CD4-positive, alpha-beta memory T cell (primary cell): ENCODE results near the gene PKLR. TPM values are rescaled to one million over a fixed set of nuclear protein-coding genes. Genes with fewer than 3 reads are reported as not detected.

Experiments
- CTCF ChIA-PET: fragments of 350-600 bp; sonication (Branson Sonifier 250); formaldehyde crosslinking; loops from one replicate; lab custom pipeline; 2021; ENCODE audit warnings: inconsistent platforms; ENCODE audit not compliant: partially characterized antibody; lab: Charles Lee
- POLR2A ChIA-PET: fragments of 350-600 bp; sonication (Branson Sonifier 250); formaldehyde crosslinking; loops from one replicate; lab custom pipeline; 2021; ENCODE audit not compliant: partially characterized antibody; lab: Charles Lee
- DNase-seq, 5 donors: peaks; one replicate each; pipeline versions ENCODE4 v3.0.0 to v3.0.0-alpha.2; 2020 to 2022; ENCODE audit warnings: mixed read lengths in 1 of 5
- H3K27ac ChIP-seq: one replicate; pipeline ENCODE4 v1.7.0; 2013; ENCODE audit warnings: low read depth, low read length
- H3K27me3 ChIP-seq: 2 replicates; pipeline ENCODE4 v1.7.0; 2013; ENCODE audit warnings: mild to moderate bottlenecking, low read length, moderate library complexity; ENCODE audit not compliant: insufficient read depth
- H3K36me3 ChIP-seq: 2 replicates; pipeline ENCODE4 v1.7.0; 2013; ENCODE audit warnings: mild to moderate bottlenecking, low read length, moderate library complexity; ENCODE audit not compliant: insufficient read depth
- H3K4me1 ChIP-seq: 2 replicates; pipeline ENCODE4 v1.7.0; 2013; ENCODE audit warnings: mild to moderate bottlenecking, low read length, moderate library complexity; ENCODE audit not compliant: insufficient read depth
- H3K4me3 ChIP-seq, 2 donors: one replicate each; pipeline ENCODE4 v1.7.0; 2013; ENCODE audit warnings: low read length in 2 of 2, mild to moderate bottlenecking in 1 of 2
- H3K9me3 ChIP-seq, 2 donors: one replicate each; pipeline ENCODE4 v1.7.0; 2013; ENCODE audit warnings: low read length in 2 of 2, control low read depth in 1 of 2; ENCODE audit not compliant: control insufficient read depth in 1 of 2
- H3K27ac Mint-ChIP-seq, 7 donors: one replicate each; pipeline ENCODE4 v1.8.0; 2020 to 2021; ENCODE audit warnings: mixed read lengths in 7 of 7, mild to moderate bottlenecking in 6 of 7, inconsistent platforms in 3 of 7, moderate library complexity in 3 of 7
- H3K27me3 Mint-ChIP-seq, 2 donors: one replicate each; pipeline ENCODE4 v1.8.0; 2020 to 2021; ENCODE audit warnings: mixed read lengths in 2 of 2
- H3K36me3 Mint-ChIP-seq, 2 donors: one replicate each; pipeline ENCODE4 v1.8.0; 2020 to 2021; ENCODE audit warnings: mixed read lengths in 2 of 2, inconsistent platforms in 1 of 2, mild to moderate bottlenecking in 1 of 2
- H3K4me1 Mint-ChIP-seq, 4 donors: one replicate each; pipeline ENCODE4 v1.8.0; 2020 to 2021; ENCODE audit warnings: mixed read lengths in 4 of 4, mild to moderate bottlenecking in 1 of 4
- H3K4me3 Mint-ChIP-seq, 8 donors: one replicate each; pipeline ENCODE4 v1.8.0; 2020 to 2021; ENCODE audit warnings: mixed read lengths in 8 of 8, mild to moderate bottlenecking in 7 of 8, moderate library complexity in 6 of 8, inconsistent platforms in 3 of 8
- H3K9me3 Mint-ChIP-seq, 8 donors: one replicate each; pipeline ENCODE4 v1.8.0; 2020 to 2021; ENCODE audit warnings: mixed read lengths in 8 of 8, mild to moderate bottlenecking in 5 of 8, inconsistent platforms in 3 of 8, moderate library complexity in 1 of 8
- intact Hi-C: fragments of 100-400 bp; cut with micrococcal nuclease; formaldehyde crosslinking; loops from one replicate; pipeline ENCODE4 v1.15.1; 2023
- polyA plus RNA-seq, 2 donors: library from polyadenylated mRNA; unstranded; fragments of 300-500 nt; fragmentation: Illumina TruSeq; gene quantifications; one replicate each; pipeline ENCODE4 v1.2.3, GENCODE V29; 2021
- total RNA-seq, 2 experiments: library from RNA; stranded (reverse); gene quantifications; one replicate each; pipeline ENCODE4 v1.2.3, GENCODE V29; 2021

Gene PKLR
- total and polyA plus RNA-seq, 4 experiments from 2014 or later: not detected

DNA sequence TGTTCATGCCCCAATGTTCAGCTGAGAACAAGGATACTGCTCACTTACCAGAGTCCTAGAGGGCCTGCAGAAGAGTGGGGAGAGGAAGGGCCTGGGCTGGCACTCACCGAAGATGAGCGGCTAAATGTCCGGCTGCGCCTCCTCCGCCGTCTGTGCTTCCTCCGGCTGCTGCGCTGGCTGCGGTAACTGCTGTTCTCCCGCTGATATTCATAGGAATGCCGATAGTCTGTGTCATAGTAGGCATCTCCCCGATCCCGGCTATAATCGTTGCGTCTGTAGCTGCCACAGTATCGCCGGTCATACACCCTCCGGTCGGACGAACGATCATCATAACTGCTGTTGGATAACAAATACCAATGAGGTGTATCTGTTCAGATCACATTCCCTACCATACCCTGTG, 31.9 kb downstream of the PKLR start:
- peaks cover 21% of the 10 kb centered on the region for H3K4me1 ChIP-seq
- H3K27me3 ChIP-seq: no peaks in the 10 kb centered on the region
- intact Hi-C loops: no loop called here
- no peak for DNase-seq
- peaks cover 56% of the 10 kb centered on the region for H3K36me3 ChIP-seq
- no peak overlapping the region for H3K4me3 ChIP-seq
- ChIA-PET POLR2A (interaction anchor here (5.8 kb wide), 1 partner anchor 54 kb away, joined by 39 read pairs; no protein-coding TSS in a partner anchor), CTCF (interaction anchor here (4.5 kb wide), 1 partner anchor 19 kb away, joined by 44 read pairs; no protein-coding TSS in a partner anchor)
- H3K9me3 ChIP-seq: no peaks in the 10 kb centered on the region
- no peak overlapping the region for H3K27ac ChIP-seq
- peak overlapping the region in 1 of 7 donors; percentile 76 for H3K27ac Mint-ChIP-seq
- H3K27me3 Mint-ChIP-seq: no peaks in the 10 kb centered on the region
- H3K4me3 Mint-ChIP-seq: no peak overlapping the region
- H3K36me3 Mint-ChIP-seq: peaks cover 42 to 76% of the 10 kb centered on the region in 2 donors
- peaks cover 20 to 32% (median 25%) of the 10 kb centered on the region in 4 donors for H3K4me1 Mint-ChIP-seq
- H3K9me3 Mint-ChIP-seq: peaks cover 0 to 2% (median 0%) of the 10 kb centered on the region in 8 donors

DNA sequence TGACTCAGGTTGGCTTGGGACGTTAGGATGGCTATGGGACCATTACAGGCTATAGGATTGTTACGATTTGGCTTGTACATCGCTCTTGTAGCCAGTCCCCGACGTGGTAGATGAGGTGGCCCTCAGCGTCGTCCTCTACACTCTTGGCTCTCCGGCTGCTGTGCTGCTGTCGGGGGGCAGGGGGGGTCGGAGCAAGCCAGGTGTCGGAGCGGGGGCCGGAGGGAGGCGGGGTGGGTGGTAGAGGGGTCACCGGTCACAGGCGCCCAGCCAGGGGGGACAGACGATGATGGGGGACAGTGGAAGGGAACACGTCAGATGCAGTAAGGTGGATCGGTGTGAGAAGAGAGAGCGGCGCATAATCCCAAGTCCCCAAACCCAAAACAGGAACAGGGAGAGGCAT, 32.6 kb downstream of the PKLR start:
- CTCF ChIA-PET: interaction anchor here (6.1 kb wide), 1 partner anchor 18 kb away, joined by 53 read pairs; no protein-coding TSS in a partner anchor
- no peak for DNase-seq
- peaks cover 47 to 82% of the 10 kb centered on the region in 2 donors for H3K36me3 Mint-ChIP-seq
- H3K36me3 ChIP-seq: peaks cover 63% of the 10 kb centered on the region
- H3K27ac ChIP-seq: no peak overlapping the region
- POLR2A ChIA-PET: no interaction called here
- H3K4me3 Mint-ChIP-seq: no peak overlapping the region
- no peak overlapping the region for H3K27ac Mint-ChIP-seq
- H3K9me3 Mint-ChIP-seq: peaks cover 0 to 2% (median 0%) of the 10 kb centered on the region in 8 donors
- H3K9me3 ChIP-seq: no peaks in the 10 kb centered on the region
- H3K4me1 ChIP-seq: peaks cover 16% of the 10 kb centered on the region
- H3K4me3 ChIP-seq: no peak overlapping the region
- H3K27me3 ChIP-seq: no peaks in the 10 kb centered on the region
- H3K27me3 Mint-ChIP-seq: no peaks in the 10 kb centered on the region
- H3K4me1 Mint-ChIP-seq: peaks cover 17 to 30% (median 22%) of the 10 kb centered on the region in 4 donors
- intact Hi-C loops: no loop called here

DNA sequence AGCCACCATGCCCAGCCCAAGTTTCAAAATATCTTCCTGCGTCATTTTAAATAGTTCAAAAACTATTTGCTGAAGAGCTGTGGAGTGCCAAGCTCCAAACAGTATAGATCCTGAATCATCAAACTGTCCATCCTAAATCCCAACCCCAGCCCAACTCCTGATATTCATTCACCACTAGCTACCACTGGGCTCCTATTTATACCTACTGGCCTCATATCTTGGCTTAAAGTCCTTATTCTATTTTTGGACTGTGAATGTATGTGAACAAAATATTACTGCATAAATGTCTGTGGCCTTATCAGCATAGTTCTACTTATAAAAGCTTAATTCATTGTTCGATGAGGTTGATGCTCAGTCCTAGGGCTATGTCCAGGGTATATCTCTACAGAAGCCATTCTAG, 33.9 kb downstream of the PKLR start:
- Mint-ChIP-seq H3K4me3 (no peak overlapping the region), H3K36me3 (peaks cover 49 to 83% of the 10 kb centered on the region in 2 donors), H3K4me1 (peaks cover 12 to 31% (median 19%) of the 10 kb centered on the region in 4 donors), H3K27me3 (no peaks in the 10 kb centered on the region), H3K9me3 (no peaks in the 10 kb centered on the region), H3K27ac (no peak overlapping the region)
- POLR2A ChIA-PET: interaction anchor here (0.5 to 3.9 kb wide), 3 partner anchors 12 to 370 kb away, joined by 3 to 16 read pairs (median 4); partner anchors contain the start of gene ENTREP3
- no peak for DNase-seq
- Histone ChIP-seq H3K36me3 (peaks cover 63% of the 10 kb centered on the region), H3K27ac (no peak overlapping the region), H3K9me3 (no peaks in the 10 kb centered on the region), H3K4me1 (peaks cover 15% of the 10 kb centered on the region), H3K4me3 (no peak overlapping the region), H3K27me3 (no peaks in the 10 kb centered on the region)
- CTCF ChIA-PET: interaction anchor here (1.0 to 6.1 kb wide), 3 partner anchors 13 to 56 kb away, joined by 3 to 53 read pairs (median 4); no protein-coding TSS in a partner anchor
- intact Hi-C loops: no loop called here

DNA sequence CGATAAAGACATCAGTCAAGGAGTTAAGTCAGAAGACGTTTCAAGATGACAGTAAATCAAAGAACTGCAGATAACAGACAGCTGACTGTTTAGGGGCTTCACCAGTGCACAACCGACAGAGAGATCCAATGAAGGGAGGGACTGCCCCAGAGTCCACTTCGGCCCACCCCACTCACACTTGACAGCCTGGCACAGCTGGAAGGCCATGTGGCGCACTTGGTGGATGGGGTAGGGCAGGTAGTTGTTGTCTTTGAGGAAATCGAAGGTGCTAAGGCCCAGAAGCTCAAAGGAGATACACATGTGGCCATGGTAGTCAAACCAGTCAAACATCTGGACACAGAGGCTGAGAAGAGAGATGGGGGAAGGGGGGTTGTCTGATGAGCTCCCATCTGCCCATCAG, 34.7 kb downstream of the PKLR start:
- CTCF ChIA-PET: interaction anchor here (1.0 to 6.1 kb wide), 5 partner anchors 10 to 57 kb away, joined by 3 to 53 read pairs (median 5); no protein-coding TSS in a partner anchor
- Histone ChIP-seq H3K36me3 (peaks cover 63% of the 10 kb centered on the region), H3K4me3 (no peak overlapping the region), H3K4me1 (peaks cover 9% of the 10 kb centered on the region), H3K27me3 (no peaks in the 10 kb centered on the region), H3K9me3 (no peaks in the 10 kb centered on the region), H3K27ac (no peak overlapping the region)
- H3K36me3 Mint-ChIP-seq: peaks cover 51 to 87% of the 10 kb centered on the region in 2 donors
- intact Hi-C loops: no loop called here
- peak overlapping the region in 1 of 7 donors; percentile 24 for H3K27ac Mint-ChIP-seq
- peaks cover 0 to 3% (median 0%) of the 10 kb centered on the region in 8 donors for H3K9me3 Mint-ChIP-seq
- peaks cover 12 to 31% (median 19%) of the 10 kb centered on the region in 4 donors for H3K4me1 Mint-ChIP-seq
- POLR2A ChIA-PET: interaction anchor here (0.5 to 3.9 kb wide), 4 partner anchors 11 to 61 kb away, joined by 3 to 16 read pairs (median 4); partner anchors contain the start of gene ENTREP3
- no peaks in the 10 kb centered on the region for H3K27me3 Mint-ChIP-seq
- no peak for DNase-seq
- H3K4me3 Mint-ChIP-seq: no peak overlapping the region

DNA sequence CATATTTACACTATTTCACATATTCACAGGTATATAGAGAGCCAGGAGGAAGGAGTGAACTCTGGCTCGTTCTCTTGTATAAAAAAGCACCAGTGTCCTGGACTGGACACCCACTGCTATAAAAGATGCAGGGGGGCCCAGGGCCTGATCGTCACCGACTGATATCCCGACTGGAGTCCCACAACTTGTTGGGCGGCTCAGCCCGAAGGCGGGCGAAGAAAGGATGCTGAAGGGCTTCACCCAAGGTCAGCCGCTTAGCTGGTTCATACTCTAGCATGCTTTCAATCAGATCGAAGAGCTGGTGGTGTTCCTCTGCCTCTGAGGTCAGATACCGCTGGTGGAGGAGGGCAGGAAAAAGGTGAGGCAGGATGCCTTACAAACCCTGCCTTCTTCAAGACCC, 38.2 kb downstream of the PKLR start:
- Histone ChIP-seq H3K9me3 (no peaks in the 10 kb centered on the region), H3K4me3 (no peak overlapping the region), H3K27me3 (no peaks in the 10 kb centered on the region), H3K27ac (peak overlapping the region; percentile 86), H3K36me3 (peaks cover 49% of the 10 kb centered on the region), H3K4me1 (peaks cover 23% of the 10 kb centered on the region)
- no peak for DNase-seq
- Mint-ChIP-seq H3K4me3 (peak overlapping the region; percentile 53 to 100 (median 98)), H3K27ac (peak overlapping the region; percentile 75 to 98 (median 97)), H3K4me1 (peaks cover 12 to 36% (median 28%) of the 10 kb centered on the region in 4 donors), H3K9me3 (peaks cover 0 to 3% (median 0%) of the 10 kb centered on the region in 8 donors), H3K27me3 (no peaks in the 10 kb centered on the region), H3K36me3 (peaks cover 43 to 75% of the 10 kb centered on the region in 2 donors)
- ChIA-PET POLR2A (interaction anchor here (0.9 to 1.7 kb wide), 4 partner anchors 10 to 45 kb away, joined by 4 to 13 read pairs (median 5); partner anchors contain the start of gene CLK2), CTCF (interaction anchor here (0.7 to 6.1 kb wide), 3 partner anchors 10 to 61 kb away, joined by 3 to 53 read pairs (median 3); partner anchors contain the start of gene CLK2)
- intact Hi-C loops: no loop called here

DNA sequence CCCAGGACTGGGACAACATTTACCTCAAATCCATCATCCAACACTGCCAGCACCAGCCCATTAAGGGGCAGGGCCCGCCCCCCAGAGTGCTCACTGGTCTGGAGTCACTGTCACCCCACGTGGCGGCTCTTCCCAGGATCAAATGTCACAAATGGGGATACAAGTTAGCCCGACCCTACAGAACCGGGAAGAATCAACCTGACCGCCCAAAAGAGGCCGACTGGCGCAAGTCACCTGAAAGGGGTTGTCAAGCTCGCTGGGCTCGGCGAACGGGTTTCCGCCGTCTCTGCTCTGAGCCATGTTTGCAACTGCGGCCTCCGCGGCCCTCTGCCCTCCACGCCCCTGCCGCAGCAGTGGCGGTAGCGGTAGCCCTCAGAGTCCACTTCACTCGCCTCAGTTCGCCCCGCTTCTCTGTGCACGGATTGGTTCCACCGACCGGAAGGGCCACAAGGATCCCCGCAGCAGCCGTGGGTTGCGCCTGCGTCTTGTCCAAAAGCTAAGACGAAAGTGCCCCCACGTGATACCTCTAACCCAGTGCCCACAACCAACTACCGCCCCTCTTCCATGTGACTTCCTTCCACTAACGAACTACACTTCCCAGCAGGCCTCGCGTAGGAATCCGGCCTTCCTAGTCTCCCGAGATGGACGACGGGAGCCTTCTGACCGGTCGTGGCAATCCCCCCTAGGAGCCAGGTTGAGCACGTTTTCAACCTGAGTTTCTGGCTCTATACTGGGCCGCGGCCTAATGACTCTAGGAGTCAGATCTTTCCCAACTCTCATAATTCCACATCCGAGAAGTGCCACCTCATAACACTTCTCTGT, 39.2 kb downstream of the PKLR start, which contains the start of gene SCAMP3:
Gene SCAMP3 (minus strand): TSS at position 509 of the 822 bp plus-strand sequence. CDS start 209 bp downstream, at position 300.
- peak; percentile 82 to 94 (median 84) for DNase-seq
- H3K27ac ChIP-seq: peak within 1 kb of the TSS; percentile 86
- no peaks in the 10 kb centered on the region for H3K27me3 Mint-ChIP-seq
- ChIA-PET POLR2A (interaction anchor here (0.5 to 4.5 kb wide), 17 partner anchors 10 to 1021 kb away, joined by 3 to 59 read pairs (median 3); partner anchors contain the start of genes CLK2, FDPS, KRTCAP2 and PBXIP1), CTCF (interaction anchor here (0.9 to 4.7 kb wide), 9 partner anchors 11 to 329 kb away, joined by 3 to 77 read pairs (median 4); partner anchors contain the start of genes CLK2, FDPS and KRTCAP2)
- peaks cover 12 to 40% (median 30%) of the 10 kb centered on the region in 4 donors for H3K4me1 Mint-ChIP-seq
- no peaks in the 10 kb centered on the region for H3K9me3 ChIP-seq
- peak within 1 kb of the TSS; percentile 86 to 99 (median 97) for H3K27ac Mint-ChIP-seq
- H3K36me3 Mint-ChIP-seq: peaks cover 41 to 72% of the 10 kb centered on the region in 2 donors
- H3K4me3 ChIP-seq: peak within 1 kb of the TSS; percentile 94
- intact Hi-C loops: loop anchor here (1.0 kb wide), 3 partner anchors 11 to 46 kb away; partner anchors contain the start of genes CLK2, FDPS and HCN3
- peak within 1 kb of the TSS; percentile 95 to 100 (median 99) for H3K4me3 Mint-ChIP-seq
- H3K36me3 ChIP-seq: peaks cover 45% of the 10 kb centered on the region
- H3K9me3 Mint-ChIP-seq: peaks cover 0 to 3% (median 0%) of the 10 kb centered on the region in 8 donors
- H3K27me3 ChIP-seq: no peaks in the 10 kb centered on the region
- H3K4me1 ChIP-seq: peaks cover 23% of the 10 kb centered on the region
